Measurements from ENCODE around the gene CHP1.

- TF ChIP-seq POLR2A (IDR thresholded peaks at IDR 0.05) (no peak), POLR2AphosphoS5 (IDR thresholded peaks at IDR 0.05) (no peak), EP300 (IDR thresholded peaks at IDR 0.05) (no peak)
- TF ChIP-seq, protein P1, sequence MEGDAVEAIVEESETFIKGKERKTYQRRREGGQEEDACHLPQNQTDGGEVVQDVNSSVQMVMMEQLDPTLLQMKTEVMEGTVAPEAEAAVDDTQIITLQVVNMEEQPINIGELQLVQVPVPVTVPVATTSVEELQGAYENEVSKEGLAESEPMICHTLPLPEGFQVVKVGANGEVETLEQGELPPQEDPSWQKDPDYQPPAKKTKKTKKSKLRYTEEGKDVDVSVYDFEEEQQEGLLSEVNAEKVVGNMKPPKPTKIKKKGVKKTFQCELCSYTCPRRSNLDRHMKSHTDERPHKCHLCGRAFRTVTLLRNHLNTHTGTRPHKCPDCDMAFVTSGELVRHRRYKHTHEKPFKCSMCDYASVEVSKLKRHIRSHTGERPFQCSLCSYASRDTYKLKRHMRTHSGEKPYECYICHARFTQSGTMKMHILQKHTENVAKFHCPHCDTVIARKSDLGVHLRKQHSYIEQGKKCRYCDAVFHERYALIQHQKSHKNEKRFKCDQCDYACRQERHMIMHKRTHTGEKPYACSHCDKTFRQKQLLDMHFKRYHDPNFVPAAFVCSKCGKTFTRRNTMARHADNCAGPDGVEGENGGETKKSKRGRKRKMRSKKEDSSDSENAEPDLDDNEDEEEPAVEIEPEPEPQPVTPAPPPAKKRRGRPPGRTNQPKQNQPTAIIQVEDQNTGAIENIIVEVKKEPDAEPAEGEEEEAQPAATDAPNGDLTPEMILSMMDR (IDR thresholded peaks at IDR 0.05) = no peak
Observed at GRCh38 chr15:41281236-41281635, 50.2 kb downstream of the CHP1 start.

All from stomach (tissue), 4 donors.